ENCODE data around the gene SPRR2D. TPM values are rescaled to one million over a fixed set of nuclear protein-coding genes. Genes with fewer than 3 reads are reported as not detected.
"Not testable (repeated sequence)": the region's sequence is repeated elsewhere in the genome, so short reads cannot be mapped to it uniquely, and the experiment has no call there.

The SPRR2D gene
- total and polyA plus RNA-seq, 5 experiments from 2014 or later, result not detected

GRCh38 chr1:153032677-153033308 lies 8.1 kb downstream of the SPRR2D start:
- POLR2A ChIA-PET, result no interaction called here

GRCh38 chr1:153032073-153032472 lies 8.8 kb downstream of the SPRR2D start:
- POLR2A ChIA-PET, result no interaction called here
- H3K27me3 Mint-ChIP-seq, result peaks cover 13 to 45% (median 26%) of the 10 kb centered on the region in 5 donors
- ATAC-seq (no peak), DNase-seq (no peak)
- no peak overlapping the region for H3K27ac Mint-ChIP-seq
- peaks cover 0 to 4% (median 0%) of the 10 kb centered on the region in 3 donors for H3K36me3 Mint-ChIP-seq
- H3K4me3 Mint-ChIP-seq, result no peak overlapping the region
- H3K4me1 Mint-ChIP-seq, result peaks cover 0 to 3% (median 0%) of the 10 kb centered on the region in 4 donors
- H3K9me3 Mint-ChIP-seq, result peaks cover 0 to 5% (median 0%) of the 10 kb centered on the region in 9 donors

More at GRCh38 chr1:153032677-153033308, 8.1 kb downstream of the SPRR2D start:
- Mint-ChIP-seq H3K27ac (no peak overlapping the region), H3K9me3 (peaks cover 0 to 5% (median 0%) of the 10 kb centered on the region in 9 donors), H3K4me1 (peaks cover 0 to 3% (median 0%) of the 10 kb centered on the region in 4 donors), H3K27me3 (peaks cover 13 to 49% (median 28%) of the 10 kb centered on the region in 5 donors), H3K36me3 (peaks cover 0 to 4% (median 0%) of the 10 kb centered on the region in 3 donors), H3K4me3 (no peak overlapping the region)
- DNase-seq, result no peak
- no peak for ATAC-seq

GRCh38 chr1:153030895-153031294 lies 10.0 kb downstream of the SPRR2D start, which contains the start of gene SPRR1B:
Gene SPRR1B (plus strand): TSS chr1:153031203. CDS start chr1:153032346, 1,143 bp downstream.
- Mint-ChIP-seq H3K36me3 (peaks cover 0 to 4% (median 0%) of the 10 kb centered on the region in 3 donors), H3K4me1 (peaks cover 0 to 3% (median 0%) of the 10 kb centered on the region in 4 donors), H3K27me3 (peaks cover 13 to 45% (median 24%) of the 10 kb centered on the region in 5 donors), H3K27ac (peak within 1 kb of the TSS in 1 of 10 donors; percentile 21), H3K9me3 (peaks cover 0 to 5% (median 0%) of the 10 kb centered on the region in 9 donors), H3K4me3 (no peak within 1 kb of the TSS)
- no peak for DNase-seq
- POLR2A ChIA-PET, result no interaction called here
- ATAC-seq, result no peak

GRCh38 chr1:153028766-153029165 lies 12.2 kb downstream of the SPRR2D start:
- DNase-seq (no peak), ATAC-seq (no peak)
- peaks cover 0 to 4% (median 0%) of the 10 kb centered on the region in 3 donors for H3K36me3 Mint-ChIP-seq
- peaks cover 0 to 5% (median 0%) of the 10 kb centered on the region in 9 donors for H3K9me3 Mint-ChIP-seq
- H3K27ac Mint-ChIP-seq, result no peak overlapping the region
- H3K4me1 Mint-ChIP-seq, result peaks cover 0 to 3% (median 0%) of the 10 kb centered on the region in 4 donors
- H3K4me3 Mint-ChIP-seq, result no peak overlapping the region
- POLR2A ChIA-PET, result no interaction called here
- H3K27me3 Mint-ChIP-seq, result peaks cover 13 to 63% (median 26%) of the 10 kb centered on the region in 5 donors

GRCh38 chr1:153025797-153026196 lies 15.1 kb downstream of the SPRR2D start:
- DNase-seq (no peak), ATAC-seq (no peak)
- H3K4me1 Mint-ChIP-seq, result peaks cover 0 to 2% (median 0%) of the 10 kb centered on the region in 4 donors
- no peak overlapping the region for H3K27ac Mint-ChIP-seq
- peaks cover 0 to 5% (median 0%) of the 10 kb centered on the region in 9 donors for H3K9me3 Mint-ChIP-seq
- H3K4me3 Mint-ChIP-seq, result no peak overlapping the region
- POLR2A ChIA-PET, result no interaction called here
- peaks cover 19 to 76% (median 27%) of the 10 kb centered on the region in 5 donors for H3K27me3 Mint-ChIP-seq
- peaks cover 0 to 4% (median 0%) of the 10 kb centered on the region in 3 donors for H3K36me3 Mint-ChIP-seq

- Mint-ChIP-seq H3K27ac (no peak overlapping the region), H3K4me3 (no peak overlapping the region), H3K9me3 (peaks cover 0 to 5% (median 0%) of the 10 kb centered on the region in 9 donors), H3K27me3 (peaks cover 23 to 76% (median 37%) of the 10 kb centered on the region in 5 donors), H3K4me1 (peaks cover 0 to 2% (median 0%) of the 10 kb centered on the region in 4 donors), H3K36me3 (peaks cover 0 to 4% (median 0%) of the 10 kb centered on the region in 3 donors)
- ATAC-seq (no peak), DNase-seq (no peak)
- POLR2A ChIA-PET, result no interaction called here
Measured at GRCh38 chr1:153024413-153024812, 16.5 kb downstream of the SPRR2D start.

- Mint-ChIP-seq H3K9me3 (no peaks in the 10 kb centered on the region), H3K36me3 (no peaks in the 10 kb centered on the region), H3K27ac (no peak overlapping the region), H3K4me3 (no peak overlapping the region), H3K27me3 (peaks cover 21 to 70% (median 37%) of the 10 kb centered on the region in 5 donors), H3K4me1 (peaks cover 0 to 2% (median 0%) of the 10 kb centered on the region in 4 donors)
- ATAC-seq (no peak), DNase-seq (no peak)
- POLR2A ChIA-PET, result no interaction called here
Measured at GRCh38 chr1:153023109-153023508, 17.8 kb downstream of the SPRR2D start.

GRCh38 chr1:153022340-153022739 lies 18.6 kb downstream of the SPRR2D start:
- DNase-seq, H3K36me3 Mint-ChIP-seq, H3K27ac Mint-ChIP-seq, ATAC-seq, H3K9me3 Mint-ChIP-seq, H3K4me3 Mint-ChIP-seq, H3K4me1 Mint-ChIP-seq, POLR2A ChIA-PET: not testable (repeated sequence)
- peaks cover 21 to 73% (median 38%) of the 10 kb centered on the region in 5 donors for H3K27me3 Mint-ChIP-seq

GRCh38 chr1:153021829-153022228 lies 19.1 kb downstream of the SPRR2D start:
- DNase-seq, H3K27ac Mint-ChIP-seq, POLR2A ChIA-PET, H3K4me3 Mint-ChIP-seq, H3K4me1 Mint-ChIP-seq, H3K9me3 Mint-ChIP-seq, ATAC-seq, H3K36me3 Mint-ChIP-seq: not testable (repeated sequence)
- peaks cover 20 to 75% (median 38%) of the 10 kb centered on the region in 5 donors for H3K27me3 Mint-ChIP-seq

- H3K4me3 Mint-ChIP-seq, DNase-seq, POLR2A ChIA-PET, H3K27ac Mint-ChIP-seq, H3K36me3 Mint-ChIP-seq, H3K9me3 Mint-ChIP-seq, H3K4me1 Mint-ChIP-seq, ATAC-seq: not testable (repeated sequence)
- H3K27me3 Mint-ChIP-seq, result peaks cover 1 to 32% (median 6%) of the 10 kb centered on the region in 5 donors
Measured at GRCh38 chr1:153011235-153011758, 29.6 kb downstream of the SPRR2D start.

- DNase-seq, result no peak
- no peak within 1 kb of the TSS for H3K4me3 Mint-ChIP-seq
- H3K27ac Mint-ChIP-seq, result no peak within 1 kb of the TSS
- H3K27me3 Mint-ChIP-seq, result peaks cover 4 to 37% (median 13%) of the 10 kb centered on the region in 5 donors
- POLR2A ChIA-PET, result no interaction called here
- no peaks in the 10 kb centered on the region for H3K36me3 Mint-ChIP-seq
- ATAC-seq, result no peak
- H3K4me1 Mint-ChIP-seq, result peaks cover 0 to 4% (median 0%) of the 10 kb centered on the region in 4 donors
- peaks cover 0 to 8% (median 0%) of the 10 kb centered on the region in 9 donors for H3K9me3 Mint-ChIP-seq
Measured at GRCh38 chr1:153001382-153001781, 39.5 kb downstream of the SPRR2D start, which contains the start of gene SPRR3. Gene SPRR3 (plus strand): TSS chr1:153001749. CDS start chr1:153003021, 1,272 bp downstream.

GRCh38 chr1:153000294-153000693 lies 40.6 kb downstream of the SPRR2D start:
- H3K4me1 Mint-ChIP-seq, result peaks cover 0 to 4% (median 0%) of the 10 kb centered on the region in 4 donors
- peaks cover 0 to 5% (median 0%) of the 10 kb centered on the region in 3 donors for H3K36me3 Mint-ChIP-seq
- no peak overlapping the region for H3K4me3 Mint-ChIP-seq
- POLR2A ChIA-PET, result no interaction called here
- no peak for ATAC-seq
- peaks cover 0 to 6% (median 4%) of the 10 kb centered on the region in 9 donors for H3K9me3 Mint-ChIP-seq
- no peak for DNase-seq
- H3K27ac Mint-ChIP-seq, result no peak overlapping the region
- peaks cover 4 to 43% (median 17%) of the 10 kb centered on the region in 5 donors for H3K27me3 Mint-ChIP-seq

- DNase-seq, result no peak
- ATAC-seq, result no peak
- peaks cover 0 to 4% (median 0%) of the 10 kb centered on the region in 4 donors for H3K4me1 Mint-ChIP-seq
- H3K4me3 Mint-ChIP-seq, result no peak overlapping the region
- no peak overlapping the region for H3K27ac Mint-ChIP-seq
- H3K36me3 Mint-ChIP-seq, result peaks cover 0 to 6% (median 0%) of the 10 kb centered on the region in 3 donors
- H3K9me3 Mint-ChIP-seq, result peaks cover 0 to 10% (median 7%) of the 10 kb centered on the region in 9 donors
- POLR2A ChIA-PET, result no interaction called here
- H3K27me3 Mint-ChIP-seq, result peaks cover 4 to 48% (median 18%) of the 10 kb centered on the region in 5 donors
Measured at GRCh38 chr1:152999818-153000217, 41.1 kb downstream of the SPRR2D start.

All from naive thymus-derived CD8-positive, alpha-beta T cell (primary cell).